ENCODE data around the gene ASTL.

The ASTL gene

GRCh38 chr2:96156926-96157648 lies 18.8 kb upstream of the ASTL start:
- H3K27me3 ChIP-seq (replicated peaks; ENCODE audit: insufficient read depth, low read length) = no peaks in the 10 kb centered on the region
- H3K9me3 ChIP-seq (replicated peaks; ENCODE audit: insufficient read depth, low read length) = no peaks in the 10 kb centered on the region
- no peak overlapping the region for H3K4me2 ChIP-seq (ENCODE audit: low read depth, low read length)
- no peaks in the 10 kb centered on the region for H4K20me1 ChIP-seq (ENCODE audit: insufficient read depth, low read length)
- H3K9ac ChIP-seq (ENCODE audit: low read length) = no peak overlapping the region
- TF ChIP-seq CTCF (IDR thresholded peaks at IDR 0.05; ENCODE audit: low read length) (no peak), EZH2 (optimal IDR thresholded peaks at IDR 0.05; ENCODE audit: low read depth, low read length) (no peak), EZH2phosphoT487 (IDR thresholded peaks at IDR 0.05; ENCODE audit: low read length) (no peak)
- H3K9me2 ChIP-seq (replicated peaks; ENCODE audit: insufficient read depth, low read length) = no peaks in the 10 kb centered on the region
- H3K27ac ChIP-seq (ENCODE audit: low read length) = no peak overlapping the region
- H3K79me2 ChIP-seq (ENCODE audit: low read length) = no peaks in the 10 kb centered on the region
- H3K4me3 ChIP-seq (ENCODE audit: low read length) = no peak overlapping the region
- H3K4me1 ChIP-seq (ENCODE audit: low read length) = no peaks in the 10 kb centered on the region
- no peaks in the 10 kb centered on the region for H3K36me3 ChIP-seq (replicated peaks; ENCODE audit: insufficient read depth, low read length)
- no peaks in the 10 kb centered on the region for H3F3A ChIP-seq (ENCODE audit: insufficient read depth, low read length)
- DNase-seq = no peak
- no peak overlapping the region for H2AFZ ChIP-seq (ENCODE audit: low read length)

GRCh38 chr2:96156011-96156820 lies 17.9 kb upstream of the ASTL start:
- Histone ChIP-seq H3K27ac (ENCODE audit: low read length) (no peak overlapping the region), H4K20me1 (ENCODE audit: insufficient read depth, low read length) (no peaks in the 10 kb centered on the region), H3K9me2 (replicated peaks; ENCODE audit: insufficient read depth, low read length) (no peaks in the 10 kb centered on the region), H3K4me2 (ENCODE audit: low read depth, low read length) (no peak overlapping the region), H3F3A (ENCODE audit: insufficient read depth, low read length) (no peaks in the 10 kb centered on the region), H2AFZ (ENCODE audit: low read length) (no peak overlapping the region), H3K27me3 (replicated peaks; ENCODE audit: insufficient read depth, low read length) (no peaks in the 10 kb centered on the region), H3K4me1 (ENCODE audit: low read length) (no peaks in the 10 kb centered on the region), H3K4me3 (ENCODE audit: low read length) (no peak overlapping the region), H3K36me3 (replicated peaks; ENCODE audit: insufficient read depth, low read length) (no peaks in the 10 kb centered on the region), H3K79me2 (ENCODE audit: low read length) (no peaks in the 10 kb centered on the region), H3K9me3 (replicated peaks; ENCODE audit: insufficient read depth, low read length) (no peaks in the 10 kb centered on the region), H3K9ac (ENCODE audit: low read length) (no peak overlapping the region)
- DNase-seq = no peak
- TF ChIP-seq EZH2phosphoT487 (IDR thresholded peaks at IDR 0.05; ENCODE audit: low read length) (no peak), EZH2 (optimal IDR thresholded peaks at IDR 0.05; ENCODE audit: low read depth, low read length) (no peak), CTCF (IDR thresholded peaks at IDR 0.05; ENCODE audit: low read length) (no peak)

- DNase-seq = no peak
- H3K27ac ChIP-seq (ENCODE audit: low read length) = no peak overlapping the region
- H3K4me2 ChIP-seq (ENCODE audit: low read depth, low read length) = no peak overlapping the region
- no peaks in the 10 kb centered on the region for H3K9me2 ChIP-seq (replicated peaks; ENCODE audit: insufficient read depth, low read length)
- H3K36me3 ChIP-seq (replicated peaks; ENCODE audit: insufficient read depth, low read length) = no peaks in the 10 kb centered on the region
- H2AFZ ChIP-seq (ENCODE audit: low read length) = no peak overlapping the region
- no peaks in the 10 kb centered on the region for H3K79me2 ChIP-seq (ENCODE audit: low read length)
- H3K9ac ChIP-seq (ENCODE audit: low read length) = no peak overlapping the region
- H3K4me3 ChIP-seq (ENCODE audit: low read length) = no peak overlapping the region
- no peaks in the 10 kb centered on the region for H3K4me1 ChIP-seq (ENCODE audit: low read length)
- no peaks in the 10 kb centered on the region for H3K27me3 ChIP-seq (replicated peaks; ENCODE audit: insufficient read depth, low read length)
- no peak for TF ChIP-seq CTCF (IDR thresholded peaks at IDR 0.05; ENCODE audit: low read length)
- no peak for TF ChIP-seq EZH2 (optimal IDR thresholded peaks at IDR 0.05; ENCODE audit: low read depth, low read length)
- no peak for TF ChIP-seq EZH2phosphoT487 (IDR thresholded peaks at IDR 0.05; ENCODE audit: low read length)
- H3K9me3 ChIP-seq (replicated peaks; ENCODE audit: insufficient read depth, low read length) = no peaks in the 10 kb centered on the region
- no peaks in the 10 kb centered on the region for H3F3A ChIP-seq (ENCODE audit: insufficient read depth, low read length)
- H4K20me1 ChIP-seq (ENCODE audit: insufficient read depth, low read length) = no peaks in the 10 kb centered on the region
Measured at GRCh38 chr2:96154506-96155380, 16.4 kb upstream of the ASTL start.
